Measurements from ENCODE around the gene ZNF488. TPM values are rescaled to one million over a fixed set of nuclear protein-coding genes. Genes with fewer than 3 reads are reported as not detected.

Gene ZNF488
- total RNA-seq, 2 experiments from 2014 or later = 0.70 to 0.75 TPM

DNA sequence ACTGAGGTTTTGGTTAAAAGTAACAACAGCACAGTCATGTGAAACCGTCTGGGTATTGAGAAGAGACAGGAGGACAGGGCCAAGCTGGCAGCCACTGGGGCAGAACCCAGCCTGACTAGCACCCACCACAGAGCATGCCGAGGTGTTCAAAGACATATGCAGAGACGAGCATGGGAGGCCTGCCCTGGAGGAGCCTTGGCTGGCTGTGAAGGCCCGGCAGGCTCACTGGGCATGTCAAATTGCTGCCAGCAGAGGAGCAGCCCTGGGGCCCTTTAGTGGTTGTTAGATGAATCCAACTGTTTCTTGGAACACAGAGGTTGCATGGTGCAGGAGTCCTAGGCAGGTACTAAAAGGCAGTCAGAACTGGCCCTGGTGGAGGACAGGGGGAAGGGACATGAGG, 66.8 kb downstream of the ZNF488 start:
- no peak overlapping the region for H3K27ac Mint-ChIP-seq
- no peaks in the 10 kb centered on the region for H3K27me3 Mint-ChIP-seq
- peaks cover under 1% of the 10 kb centered on the region for H3K4me1 Mint-ChIP-seq
- intact Hi-C loops (cut with DNase I, micrococcal nuclease) = no loop called here
- no peak overlapping the region for H3K4me3 Mint-ChIP-seq
- no peaks in the 10 kb centered on the region for H3K9me3 Mint-ChIP-seq (ENCODE audit: low read depth)
- no peak for DNase-seq
- POLR2A ChIA-PET = no interaction called here
- no peak for ATAC-seq
- CTCF ChIA-PET = interaction anchor here (0.6 kb wide), 1 partner anchor 293 kb away, joined by 3 read pairs; no protein-coding TSS in a partner anchor
- no peaks in the 10 kb centered on the region for H3K36me3 Mint-ChIP-seq (ENCODE audit: low read depth)

DNA sequence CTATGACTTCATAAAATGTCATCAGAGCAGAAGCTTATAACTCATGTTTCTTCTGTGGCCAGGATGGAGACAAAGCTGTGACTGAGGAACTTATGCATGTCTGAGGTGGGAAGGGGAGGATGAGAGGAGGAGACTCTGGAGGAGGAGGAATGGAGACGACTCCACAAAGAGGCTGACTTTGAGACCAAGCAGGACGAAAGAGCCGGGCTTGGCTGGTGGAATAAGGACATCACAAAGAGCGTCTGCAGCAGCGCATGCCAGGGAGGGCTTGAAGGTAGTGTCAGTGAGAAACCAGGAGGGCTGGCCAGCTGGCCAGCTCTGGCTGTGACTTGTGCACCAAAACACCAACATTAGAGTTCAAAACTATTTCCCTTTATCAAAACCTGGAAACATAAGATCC, 68.0 kb downstream of the ZNF488 start:
- no peaks in the 10 kb centered on the region for H3K36me3 Mint-ChIP-seq (ENCODE audit: low read depth)
- DNase-seq (no peak), ATAC-seq (no peak)
- H3K27ac Mint-ChIP-seq = no peak overlapping the region
- no peaks in the 10 kb centered on the region for H3K9me3 Mint-ChIP-seq (ENCODE audit: low read depth)
- ChIA-PET CTCF (interaction anchor here (0.6 to 1.7 kb wide), 4 partner anchors 53 to 292 kb away, joined by 3 to 6 read pairs (median 4); no protein-coding TSS in a partner anchor), POLR2A (no interaction called here)
- peaks cover 12% of the 10 kb centered on the region for H3K4me1 Mint-ChIP-seq
- intact Hi-C loops (cut with DNase I, micrococcal nuclease) = no loop called here
- H3K4me3 Mint-ChIP-seq = no peak overlapping the region
- H3K27me3 Mint-ChIP-seq = no peaks in the 10 kb centered on the region

Other genes starting within 250 kb of the ZNF488 start
- under 1 TPM; 0.30 to 0.32 TPM for gene GDF10, start 84.1 kb downstream of the ZNF488 start, total RNA-seq
- not detected for gene GDF2, start 61.8 kb downstream of the ZNF488 start, total RNA-seq
- gene RBP3, start 35.9 kb downstream of the ZNF488 start, total RNA-seq = not detected
- gene ANXA8, start 99.8 kb upstream of the ZNF488 start, total RNA-seq = not detected
- gene FAM25G, start 107.4 kb upstream of the ZNF488 start, total RNA-seq = not detected
- 1 to 10 TPM; 3.7 to 4.1 TPM for gene AGAP9, start 139.3 kb upstream of the ZNF488 start, total RNA-seq